ENCODE measurements around the gene POU3F1. TPM values are rescaled to one million over a fixed set of nuclear protein-coding genes. Genes with fewer than 3 reads are reported as not detected.

POU3F1 gene
- total RNA-seq, 1 donor from 2014 or later, result 6.1 TPM

DNA sequence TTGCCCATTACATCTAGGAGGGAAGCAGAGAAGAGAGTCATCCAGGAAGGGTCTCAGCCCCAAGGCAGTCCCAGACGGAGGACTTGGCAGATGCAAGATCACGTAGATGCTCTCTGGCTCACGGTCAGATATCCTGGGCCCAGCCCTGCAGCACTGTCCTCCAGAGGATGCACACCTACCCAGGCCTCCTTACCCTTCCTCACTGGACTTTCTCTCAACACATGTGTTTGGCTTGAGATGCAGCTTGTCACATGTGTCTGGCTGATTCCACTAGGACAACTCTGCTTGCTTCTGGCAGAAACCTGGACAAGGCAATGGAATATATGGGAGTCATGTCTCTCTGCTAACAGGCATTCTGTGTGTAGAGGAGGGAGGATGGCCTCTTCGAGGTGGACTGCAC lies 32.4 kb upstream of the POU3F1 start:
- no peak overlapping the region for H3K27ac Mint-ChIP-seq
- no peaks in the 10 kb centered on the region for H3K4me1 Mint-ChIP-seq
- H3K4me3 Mint-ChIP-seq, result no peak overlapping the region
- DNase-seq (no peak), ATAC-seq (ENCODE audit: low read depth) (no peak)
- H3K36me3 Mint-ChIP-seq (ENCODE audit: low read depth), result no peaks in the 10 kb centered on the region
- intact Hi-C loops (cut with micrococcal nuclease), result no loop called here
- CTCF ChIA-PET, result no interaction called here
- TF ChIP-seq, protein P1, sequence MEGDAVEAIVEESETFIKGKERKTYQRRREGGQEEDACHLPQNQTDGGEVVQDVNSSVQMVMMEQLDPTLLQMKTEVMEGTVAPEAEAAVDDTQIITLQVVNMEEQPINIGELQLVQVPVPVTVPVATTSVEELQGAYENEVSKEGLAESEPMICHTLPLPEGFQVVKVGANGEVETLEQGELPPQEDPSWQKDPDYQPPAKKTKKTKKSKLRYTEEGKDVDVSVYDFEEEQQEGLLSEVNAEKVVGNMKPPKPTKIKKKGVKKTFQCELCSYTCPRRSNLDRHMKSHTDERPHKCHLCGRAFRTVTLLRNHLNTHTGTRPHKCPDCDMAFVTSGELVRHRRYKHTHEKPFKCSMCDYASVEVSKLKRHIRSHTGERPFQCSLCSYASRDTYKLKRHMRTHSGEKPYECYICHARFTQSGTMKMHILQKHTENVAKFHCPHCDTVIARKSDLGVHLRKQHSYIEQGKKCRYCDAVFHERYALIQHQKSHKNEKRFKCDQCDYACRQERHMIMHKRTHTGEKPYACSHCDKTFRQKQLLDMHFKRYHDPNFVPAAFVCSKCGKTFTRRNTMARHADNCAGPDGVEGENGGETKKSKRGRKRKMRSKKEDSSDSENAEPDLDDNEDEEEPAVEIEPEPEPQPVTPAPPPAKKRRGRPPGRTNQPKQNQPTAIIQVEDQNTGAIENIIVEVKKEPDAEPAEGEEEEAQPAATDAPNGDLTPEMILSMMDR (IDR thresholded peaks at IDR 0.05), result no peak
- no peaks in the 10 kb centered on the region for H3K9me3 Mint-ChIP-seq
- POLR2A ChIA-PET, result no interaction called here
- no peaks in the 10 kb centered on the region for H3K27me3 Mint-ChIP-seq

DNA sequence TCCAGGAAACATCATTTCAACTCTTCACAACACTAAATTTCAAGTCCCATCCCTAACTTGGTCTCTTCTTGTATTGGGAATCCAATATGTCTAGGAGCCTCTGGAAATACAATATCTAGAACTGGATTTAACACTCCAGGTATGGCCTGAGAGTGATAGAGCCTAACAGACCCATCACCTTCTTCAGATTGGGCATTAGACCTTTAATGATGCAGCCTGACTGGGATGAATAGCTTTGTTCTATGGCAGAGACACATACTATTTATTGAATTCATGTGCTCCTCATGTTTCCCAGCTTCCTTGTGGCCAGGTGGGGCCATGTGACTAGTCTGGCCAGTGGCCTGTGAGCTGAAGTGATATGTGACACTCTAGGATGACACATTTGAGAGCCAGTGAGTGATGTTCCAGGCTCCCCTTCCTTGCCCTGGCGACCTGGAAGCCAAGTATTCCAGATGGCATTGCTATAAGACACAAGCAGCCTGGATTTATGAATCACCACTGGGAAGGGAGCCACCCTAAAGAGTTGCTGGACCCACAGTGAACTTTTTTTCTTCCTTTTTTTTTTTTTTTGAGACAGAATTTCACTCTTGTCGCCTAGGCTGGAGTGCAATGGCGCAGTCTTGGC lies 31.0 kb upstream of the POU3F1 start:
- DNase-seq (no peak), ATAC-seq (ENCODE audit: low read depth) (no peak)
- TF ChIP-seq, protein P1 (IDR thresholded peaks at IDR 0.05), result no peak
- Mint-ChIP-seq H3K27me3 (peaks cover 4% of the 10 kb centered on the region), H3K4me3 (no peak overlapping the region), H3K27ac (no peak overlapping the region), H3K36me3 (ENCODE audit: low read depth) (no peaks in the 10 kb centered on the region), H3K9me3 (no peaks in the 10 kb centered on the region), H3K4me1 (no peaks in the 10 kb centered on the region)
- ChIA-PET POLR2A (no interaction called here), CTCF (no interaction called here)
- intact Hi-C loops (cut with micrococcal nuclease), result no loop called here

DNA sequence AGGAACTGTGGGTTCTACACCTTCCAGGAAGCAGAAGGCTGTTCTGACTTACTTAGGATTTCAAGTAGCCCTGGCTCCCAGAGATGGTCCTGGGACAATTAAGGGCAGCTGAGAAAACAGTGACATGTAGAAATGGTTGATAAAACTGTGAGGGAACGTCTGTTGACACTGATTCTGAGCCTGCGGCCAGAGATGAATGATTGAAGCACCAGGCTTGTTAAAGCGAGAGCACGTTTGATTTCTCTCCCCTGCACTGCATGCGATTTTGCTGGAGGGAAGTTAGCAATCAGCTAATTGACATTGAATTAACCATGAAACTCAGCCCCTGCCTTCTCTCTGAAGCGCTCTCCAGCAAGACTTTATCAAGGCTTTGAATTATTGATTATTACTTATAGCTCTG lies 29.9 kb upstream of the POU3F1 start:
- ATAC-seq (ENCODE audit: low read depth) (no peak), DNase-seq (no peak)
- Mint-ChIP-seq H3K36me3 (ENCODE audit: low read depth) (no peaks in the 10 kb centered on the region), H3K4me1 (no peaks in the 10 kb centered on the region), H3K4me3 (no peak overlapping the region), H3K9me3 (no peaks in the 10 kb centered on the region), H3K27ac (no peak overlapping the region), H3K27me3 (peaks cover 4% of the 10 kb centered on the region)
- TF ChIP-seq, protein P1 (IDR thresholded peaks at IDR 0.05), result no peak
- ChIA-PET POLR2A (no interaction called here), CTCF (no interaction called here)
- intact Hi-C loops (cut with micrococcal nuclease), result no loop called here

DNA sequence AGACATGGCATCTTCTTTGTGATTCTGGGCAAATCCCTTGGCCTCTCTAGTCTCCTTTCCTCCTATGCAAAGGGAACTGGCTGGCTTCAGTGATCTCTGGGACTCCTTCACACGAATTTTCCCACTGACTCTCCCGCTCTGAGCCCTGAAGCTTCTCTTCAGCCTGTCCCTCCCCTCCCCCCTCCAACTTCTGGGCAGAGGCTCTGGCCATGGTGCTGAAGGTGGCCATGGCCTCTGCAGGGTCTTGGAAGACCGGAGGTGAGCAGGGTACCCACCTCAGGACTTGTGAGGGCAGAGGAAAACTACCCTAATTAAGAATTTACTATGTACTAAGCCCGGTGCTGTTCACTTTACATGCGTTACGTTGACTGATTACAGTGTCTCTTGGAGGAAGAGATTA lies 29.4 kb upstream of the POU3F1 start:
- H3K27me3 Mint-ChIP-seq, result peaks cover 4% of the 10 kb centered on the region
- POLR2A ChIA-PET, result no interaction called here
- H3K9me3 Mint-ChIP-seq, result no peaks in the 10 kb centered on the region
- no peaks in the 10 kb centered on the region for H3K36me3 Mint-ChIP-seq (ENCODE audit: low read depth)
- H3K27ac Mint-ChIP-seq, result no peak overlapping the region
- TF ChIP-seq, protein P1 (IDR thresholded peaks at IDR 0.05), result no peak
- intact Hi-C loops (cut with micrococcal nuclease), result no loop called here
- no peaks in the 10 kb centered on the region for H3K4me1 Mint-ChIP-seq
- CTCF ChIA-PET, result no interaction called here
- ATAC-seq (ENCODE audit: low read depth) (no peak), DNase-seq (no peak)
- no peak overlapping the region for H3K4me3 Mint-ChIP-seq

DNA sequence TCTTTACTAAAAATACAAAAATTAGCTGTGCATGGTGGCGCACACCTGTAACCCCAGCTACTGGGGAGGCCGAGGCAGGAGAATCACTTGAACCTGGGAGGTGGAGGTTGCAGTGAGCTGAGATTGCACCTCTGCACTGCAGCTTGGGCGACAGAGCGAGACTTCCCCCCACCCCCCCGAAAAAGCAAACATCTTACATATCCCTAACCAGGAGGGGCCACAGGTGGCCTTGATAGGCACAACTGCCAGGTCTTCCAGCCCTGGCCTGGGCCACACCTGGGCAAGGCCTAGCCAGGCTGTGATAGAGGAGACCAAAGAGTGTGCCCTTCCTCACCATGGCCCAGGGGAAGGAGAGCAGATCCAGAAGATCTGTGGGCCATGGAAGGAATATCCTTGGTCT lies 28.6 kb upstream of the POU3F1 start:
- POLR2A ChIA-PET, result no interaction called here
- H3K27ac Mint-ChIP-seq, result no peak overlapping the region
- H3K4me3 Mint-ChIP-seq, result no peak overlapping the region
- ATAC-seq (ENCODE audit: low read depth) (no peak), DNase-seq (no peak)
- peaks cover 4% of the 10 kb centered on the region for H3K27me3 Mint-ChIP-seq
- intact Hi-C loops (cut with micrococcal nuclease), result no loop called here
- TF ChIP-seq, protein P1 (IDR thresholded peaks at IDR 0.05), result no peak
- no peaks in the 10 kb centered on the region for H3K9me3 Mint-ChIP-seq
- CTCF ChIA-PET, result no interaction called here
- H3K4me1 Mint-ChIP-seq, result no peaks in the 10 kb centered on the region
- no peaks in the 10 kb centered on the region for H3K36me3 Mint-ChIP-seq (ENCODE audit: low read depth)
